HG02840 (cell line): ENCODE results near the gene SLC34A3.
"Not testable (repeated sequence)": the region's sequence is repeated elsewhere in the genome, so short reads cannot be mapped to it uniquely, and the experiment has no call there.

Experiments used
- ATAC-seq: cut with Tn5 transposase; IDR thresholded peaks from one replicate; pipeline ENCODE4 v1.9.1; 2021; ENCODE audit warnings: mild to moderate bottlenecking, moderate library complexity, moderate number of reproducible peaks; ENCODE audit not compliant: unreplicated experiment, low FRiP score

Gene SLC34A3

GRCh38 chr9:137253717-137254623 lies 23.3 kb downstream of the SLC34A3 start:
- no peak for ATAC-seq

- ATAC-seq = peak; percentile 81
These were observed 24.1 kb downstream of the SLC34A3 start, which contains the start of gene NELFB for GRCh38 chr9:137254624-137255447. Gene NELFB, plus strand, starts transcription at chr9:137255327.

- peak; percentile 35 for ATAC-seq
These were observed 24.9 kb downstream of the SLC34A3 start for GRCh38 chr9:137255448-137256114.

GRCh38 chr9:137256362-137256761 lies 25.7 kb downstream of the SLC34A3 start:
- ATAC-seq = no peak

GRCh38 chr9:137256856-137257255 lies 26.2 kb downstream of the SLC34A3 start:
- ATAC-seq = no peak

GRCh38 chr9:137262173-137262908 lies 31.6 kb downstream of the SLC34A3 start:
- ATAC-seq = not testable (repeated sequence)

- ATAC-seq = no peak
These were observed 32.2 kb downstream of the SLC34A3 start for GRCh38 chr9:137262909-137263285.

GRCh38 chr9:137263506-137263905 lies 32.8 kb downstream of the SLC34A3 start:
- ATAC-seq = no peak

- ATAC-seq = no peak
These were observed 33.4 kb downstream of the SLC34A3 start for GRCh38 chr9:137264067-137264466.

- ATAC-seq = no peak
These were observed 34.9 kb downstream of the SLC34A3 start for GRCh38 chr9:137265496-137266161.

GRCh38 chr9:137266162-137266527 lies 35.4 kb downstream of the SLC34A3 start:
- no peak for ATAC-seq

- no peak for ATAC-seq
These were observed 36.1 kb downstream of the SLC34A3 start for GRCh38 chr9:137266585-137267453.

- ATAC-seq = no peak
These were observed 37.2 kb downstream of the SLC34A3 start for GRCh38 chr9:137267933-137268355.

GRCh38 chr9:137268538-137269201 lies 38.0 kb downstream of the SLC34A3 start:
- ATAC-seq = no peak

- ATAC-seq = no peak
These were observed 38.6 kb downstream of the SLC34A3 start for GRCh38 chr9:137269231-137269772.

GRCh38 chr9:137270929-137271695 lies 40.4 kb downstream of the SLC34A3 start:
- ATAC-seq = no peak

- ATAC-seq = no peak
These were observed 41.0 kb downstream of the SLC34A3 start for GRCh38 chr9:137271696-137272076.
